Testis (tissue), 3 donors: ENCODE results near the gene SGMS2. TPM values are rescaled to one million over a fixed set of nuclear protein-coding genes. Genes with fewer than 3 reads are reported as not detected.

Experiments used
- DNase-seq: peaks from one replicate; pipeline ENCODE4 v3.0.0-alpha.2; 2019
- H3K27ac ChIP-seq, 2 donors: fragments of 200-600 bp; sonication (generic); one replicate each; pipeline ENCODE4 v1.5.1; 2019
- H3K27me3 ChIP-seq: fragments of 200-600 bp; sonication (generic); one replicate; pipeline ENCODE4 v1.5.1; 2019
- H3K36me3 ChIP-seq: fragments of 200-600 bp; sonication (generic); one replicate; pipeline ENCODE4 v1.5.1; 2017; ENCODE audit warnings: low read depth; ENCODE audit errors: missing control alignments
- H3K4me1 ChIP-seq: fragments of 200-600 bp; sonication (generic); one replicate; pipeline ENCODE4 v1.5.1; 2019
- H3K4me3 ChIP-seq, 2 donors: fragments of 200-600 bp; sonication (generic); one replicate each; pipeline ENCODE4 v1.5.1; 2017 to 2019
- H3K9me3 ChIP-seq: fragments of 200-600 bp; sonication (generic); one replicate; pipeline ENCODE4 v1.5.1; 2017
- POLR2A ChIP-seq: fragments of 450-650 bp; IDR thresholded peaks from one replicate; pipeline ENCODE4 v1.6.1; 2017; ENCODE audit warnings: antibody characterized with exemption, mild to moderate bottlenecking, moderate library complexity
- WGBS, 2 donors: methylation state at CpG; one replicate each; pipeline ENCODE4 v1.1.5; 2018; 5-methylcytosine and 5-hydroxymethylcytosine counted together
- intact Hi-C: fragments of 100-400 bp; cut with DNase I; formaldehyde crosslinking; loops from one replicate; pipeline ENCODE4 v1.15.1; 2023; ENCODE audit warnings: low total_unique reads
- polyA plus RNA-seq: library from polyadenylated mRNA; stranded (reverse); fragments of 350-450 nt; fragmentation: Illumina TruSeq; extraction: RNeasy Lipid Tissue Mini Kit (QIAGEN cat#74804); gene quantifications from one replicate; pipeline ENCODE4 v1.2.3, GENCODE V29; 2014; ENCODE audit warnings: low read depth, low replicate concordance; ENCODE audit not compliant: insufficient read depth
- total RNA-seq, 2 donors: library from RNA; depleted of rRNA; stranded (reverse); fragments of >200 nt; gene quantifications; one replicate each; pipeline ENCODE4 v1.2.3, GENCODE V29; 2016
- TF ChIP-seq, protein P1 (sequence below), 3 experiments: fragments of 450-650 bp in 2 of 3; fragments of 200-600 bp in 1 of 3; sonication (generic) in 1 of 3; IDR thresholded peaks; one replicate each; pipeline ENCODE4 v1.5.1; 2016 to 2019; ENCODE audit warnings: antibody characterized with exemption in 3 of 3, mild to moderate bottlenecking in 2 of 3, moderate library complexity in 1 of 3

SGMS2 gene
- total and polyA plus RNA-seq, 3 donors from 2014 or later, result 22.2 to 31.7 (median 24.2) TPM

DNA sequence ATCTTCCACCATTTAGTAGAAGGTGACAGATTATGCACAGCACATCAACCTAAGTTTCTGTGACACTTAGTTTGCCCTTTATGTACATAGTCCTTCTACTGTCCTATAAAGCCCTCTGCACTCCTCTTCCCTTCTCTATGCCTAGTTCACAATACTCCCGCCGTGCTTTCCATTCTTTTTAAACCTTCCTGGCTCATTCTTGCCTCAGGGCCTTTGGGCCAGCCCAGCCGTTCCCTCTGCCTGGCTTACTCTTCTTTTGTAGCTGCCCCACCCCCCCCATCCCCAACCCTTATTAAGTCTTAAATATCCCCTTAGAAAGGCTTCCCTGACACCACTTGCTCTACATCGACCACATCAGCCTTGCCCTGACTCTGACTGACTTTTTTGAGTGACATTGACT lies 33.0 kb downstream of the SGMS2 start:
- no peaks in the 10 kb centered on the region for H3K27me3 ChIP-seq
- no peak overlapping the region for H3K27ac ChIP-seq
- no peak for DNase-seq
- H3K9me3 ChIP-seq, result no peaks in the 10 kb centered on the region
- intact Hi-C loops, result no loop called here
- WGBS, 2 donors, result 89 to 96% methylated on average over 4 of the region's 4 CpGs
- TF ChIP-seq POLR2A, result no peak
- TF ChIP-seq, protein P1, sequence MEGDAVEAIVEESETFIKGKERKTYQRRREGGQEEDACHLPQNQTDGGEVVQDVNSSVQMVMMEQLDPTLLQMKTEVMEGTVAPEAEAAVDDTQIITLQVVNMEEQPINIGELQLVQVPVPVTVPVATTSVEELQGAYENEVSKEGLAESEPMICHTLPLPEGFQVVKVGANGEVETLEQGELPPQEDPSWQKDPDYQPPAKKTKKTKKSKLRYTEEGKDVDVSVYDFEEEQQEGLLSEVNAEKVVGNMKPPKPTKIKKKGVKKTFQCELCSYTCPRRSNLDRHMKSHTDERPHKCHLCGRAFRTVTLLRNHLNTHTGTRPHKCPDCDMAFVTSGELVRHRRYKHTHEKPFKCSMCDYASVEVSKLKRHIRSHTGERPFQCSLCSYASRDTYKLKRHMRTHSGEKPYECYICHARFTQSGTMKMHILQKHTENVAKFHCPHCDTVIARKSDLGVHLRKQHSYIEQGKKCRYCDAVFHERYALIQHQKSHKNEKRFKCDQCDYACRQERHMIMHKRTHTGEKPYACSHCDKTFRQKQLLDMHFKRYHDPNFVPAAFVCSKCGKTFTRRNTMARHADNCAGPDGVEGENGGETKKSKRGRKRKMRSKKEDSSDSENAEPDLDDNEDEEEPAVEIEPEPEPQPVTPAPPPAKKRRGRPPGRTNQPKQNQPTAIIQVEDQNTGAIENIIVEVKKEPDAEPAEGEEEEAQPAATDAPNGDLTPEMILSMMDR (IDR thresholded peaks at IDR 0.05), result no peak
- H3K4me1 ChIP-seq, result no peaks in the 10 kb centered on the region
- H3K36me3 ChIP-seq, result no peaks in the 10 kb centered on the region
- no peak overlapping the region for H3K4me3 ChIP-seq

DNA sequence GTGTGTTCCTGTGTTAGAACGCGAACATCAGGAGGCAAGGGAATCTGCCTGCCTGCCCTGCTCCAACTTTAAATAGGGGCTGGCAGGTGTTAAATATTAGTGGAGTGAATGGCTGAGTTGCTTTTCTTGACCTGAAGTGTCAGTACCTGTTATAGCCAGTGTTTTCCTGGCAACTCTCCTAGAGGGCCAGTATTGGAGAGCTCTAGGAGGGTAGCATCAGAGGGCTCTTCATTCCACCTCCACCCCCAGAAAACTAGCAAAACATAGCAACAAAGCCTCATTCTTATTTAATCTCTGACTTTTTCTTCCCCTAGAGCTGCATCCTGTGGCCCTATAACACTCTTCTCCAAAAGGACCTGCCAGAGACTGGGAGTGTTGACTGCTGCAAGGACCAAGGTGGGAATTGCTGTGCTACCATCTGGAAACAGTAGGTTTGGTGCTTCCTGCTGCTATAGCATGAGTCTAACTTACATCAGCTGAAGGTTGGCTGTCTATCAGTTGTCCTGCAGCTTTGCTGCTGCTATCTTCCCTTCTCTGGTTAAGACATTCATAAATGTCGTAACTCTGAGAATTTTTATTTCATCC lies 33.5 kb downstream of the SGMS2 start:
- Histone ChIP-seq H3K4me3 (no peak overlapping the region), H3K27ac (no peak overlapping the region), H3K4me1 (no peaks in the 10 kb centered on the region), H3K9me3 (no peaks in the 10 kb centered on the region), H3K27me3 (no peaks in the 10 kb centered on the region), H3K36me3 (no peaks in the 10 kb centered on the region)
- TF ChIP-seq, protein P1 (IDR thresholded peaks at IDR 0.05), result no peak
- no peak for TF ChIP-seq POLR2A
- no peak for DNase-seq
- intact Hi-C loops, result no loop called here
- WGBS, 2 donors, result 59 to 62% methylated on average over 3 of the region's 3 CpGs

DNA sequence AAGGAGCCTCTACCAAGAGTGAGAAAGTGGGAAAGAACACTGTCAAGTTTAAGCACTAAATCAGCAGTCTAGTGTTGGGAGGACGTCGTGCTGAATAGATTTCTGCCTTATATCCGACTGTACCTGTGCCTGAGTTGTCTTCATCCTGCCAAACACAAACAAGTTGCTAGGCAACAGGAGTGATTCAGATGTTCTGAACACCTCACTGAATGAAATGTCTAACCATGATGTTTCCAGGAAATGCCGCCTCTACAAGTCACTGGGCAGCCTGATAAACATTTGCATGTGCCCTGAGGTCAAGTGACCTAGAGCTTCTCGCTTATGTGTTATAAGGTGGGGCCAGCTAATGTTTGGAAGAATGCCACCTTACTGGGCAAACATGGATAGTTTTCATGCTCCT lies 37.9 kb downstream of the SGMS2 start:
- no peaks in the 10 kb centered on the region for H3K9me3 ChIP-seq
- H3K36me3 ChIP-seq, result no peaks in the 10 kb centered on the region
- no peak overlapping the region for H3K27ac ChIP-seq
- no peaks in the 10 kb centered on the region for H3K4me1 ChIP-seq
- no peak overlapping the region for H3K4me3 ChIP-seq
- DNase-seq, result no peak
- whole genome bisulfite sequencing, 2 donors, result 74 to 88% methylated on average over 5 of the region's 5 CpGs
- TF ChIP-seq, protein P1 (IDR thresholded peaks at IDR 0.05), result no peak
- TF ChIP-seq POLR2A, result no peak
- no peaks in the 10 kb centered on the region for H3K27me3 ChIP-seq
- intact Hi-C loops, result no loop called here

DNA sequence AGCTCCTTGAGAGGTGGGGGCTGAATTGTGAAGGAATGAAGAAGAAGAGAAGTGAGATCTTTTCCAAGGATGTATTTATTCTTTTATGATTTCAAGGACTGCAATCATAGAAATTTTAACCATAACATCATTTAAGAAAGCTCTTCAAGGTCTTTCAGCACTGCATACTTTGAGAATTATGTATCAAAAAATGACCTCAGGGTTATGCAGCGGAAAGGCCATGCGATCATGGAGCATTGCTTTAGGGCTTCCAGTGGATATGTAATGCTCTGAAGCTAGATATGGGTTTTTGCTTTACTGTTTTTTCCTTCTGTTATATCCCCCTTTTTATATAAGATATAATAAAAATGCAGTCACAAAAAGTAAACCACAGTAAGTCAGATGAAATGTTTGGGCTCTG lies 38.7 kb downstream of the SGMS2 start:
- Histone ChIP-seq H3K36me3 (no peaks in the 10 kb centered on the region), H3K4me1 (no peaks in the 10 kb centered on the region), H3K9me3 (no peaks in the 10 kb centered on the region), H3K27ac (no peak overlapping the region), H3K4me3 (no peak overlapping the region), H3K27me3 (no peaks in the 10 kb centered on the region)
- intact Hi-C loops, result no loop called here
- no peak for DNase-seq
- 87 to 88% methylated on average over 2 of the region's 2 CpGs for WGBS, 2 donors
- TF ChIP-seq POLR2A, result no peak
- TF ChIP-seq, protein P1 (IDR thresholded peaks at IDR 0.05), result no peak

DNA sequence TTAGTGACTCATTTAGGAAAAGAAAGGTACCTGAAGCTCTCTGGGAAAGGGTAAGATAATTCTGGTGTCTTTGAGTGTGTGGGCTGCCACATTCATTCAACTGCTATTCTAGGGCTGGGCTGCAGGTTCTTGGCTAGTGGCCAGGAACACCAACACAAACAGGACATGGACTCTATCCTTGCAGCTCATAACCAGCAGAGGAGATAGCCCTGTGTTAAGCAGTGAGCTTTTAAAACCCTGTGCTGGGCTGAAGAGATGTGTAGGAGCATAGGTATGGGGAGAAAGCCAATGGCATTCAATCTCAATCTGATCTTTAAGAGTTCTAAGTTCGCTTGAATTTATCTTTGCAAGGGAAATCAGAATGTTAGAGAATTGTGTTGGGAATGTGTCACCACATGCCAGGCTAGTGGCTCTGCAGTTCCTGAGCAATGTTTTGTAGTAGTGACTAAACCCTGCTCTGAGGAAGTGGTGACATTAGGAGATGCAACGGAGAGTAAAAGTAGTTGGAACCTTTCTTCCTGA lies 39.2 kb downstream of the SGMS2 start:
- H3K9me3 ChIP-seq, result no peaks in the 10 kb centered on the region
- WGBS, 2 donors, result 76 to 79% methylated on average over 2 of the region's 2 CpGs
- H3K4me3 ChIP-seq, result no peak overlapping the region
- TF ChIP-seq, protein P1 (IDR thresholded peaks at IDR 0.05), result no peak
- no peak for TF ChIP-seq POLR2A
- intact Hi-C loops, result no loop called here
- no peaks in the 10 kb centered on the region for H3K4me1 ChIP-seq
- H3K27me3 ChIP-seq, result no peaks in the 10 kb centered on the region
- no peaks in the 10 kb centered on the region for H3K36me3 ChIP-seq
- H3K27ac ChIP-seq, result no peak overlapping the region
- no peak for DNase-seq
